Measurements from ENCODE around the gene KRTAP10-5. TPM values are rescaled to one million over a fixed set of nuclear protein-coding genes. Genes with fewer than 3 reads are reported as not detected.

The KRTAP10-5 gene
- total RNA-seq, 1 donor: not detected

DNA sequence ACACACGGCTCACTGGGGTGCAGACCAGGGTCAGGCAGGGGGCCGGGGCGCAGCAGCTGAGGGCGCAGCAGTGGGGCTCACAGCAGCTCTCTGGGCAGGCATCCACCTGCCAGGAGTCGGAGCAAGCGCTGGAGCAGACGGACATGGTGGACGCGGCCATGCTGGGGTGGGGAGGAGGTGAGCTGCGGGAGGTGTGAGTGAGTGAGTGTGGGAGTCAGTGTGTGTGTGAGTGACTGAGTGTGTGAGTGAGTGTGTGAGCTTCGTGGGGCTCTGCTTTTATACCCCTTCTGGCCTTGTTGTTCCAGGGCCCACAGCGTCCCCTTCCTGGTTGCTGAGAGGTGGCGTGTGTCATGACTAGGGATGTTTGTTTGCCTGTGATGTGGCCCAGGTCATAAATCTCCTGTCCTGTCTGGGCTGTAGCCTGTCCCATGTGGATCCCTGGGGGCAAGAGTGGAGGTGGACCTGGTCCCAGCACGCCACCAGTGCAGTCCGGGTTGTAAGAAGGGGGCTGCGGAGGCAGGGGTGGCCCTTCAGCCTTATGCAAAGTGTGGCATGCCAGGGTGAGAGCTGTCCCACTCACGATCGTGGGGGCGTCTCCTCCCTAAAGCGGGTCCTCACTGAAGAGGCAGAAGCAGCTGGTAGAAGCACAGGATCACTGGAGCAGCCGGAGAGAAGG, 40.3 kb downstream of the KRTAP10-5 start, which contains the start of gene KRTAP10-1:
TSS of gene KRTAP10-1 (minus strand) at position 205 of the 676 bp plus-strand sequence. CDS start at position 160, 45 bp downstream.
- H3K4me3 ChIP-seq (ENCODE audit: low read length): no peak within 1 kb of the TSS
- peaks cover 17% of the 10 kb centered on the region for H3K9me3 ChIP-seq (ENCODE audit: low read depth, low read length)
- H3K4me1 ChIP-seq (ENCODE audit: insufficient read depth, low read length): no peaks in the 10 kb centered on the region
- no peaks in the 10 kb centered on the region for H3K27me3 ChIP-seq (ENCODE audit: insufficient read depth, low read length)

- no peaks in the 10 kb centered on the region for H3K27me3 ChIP-seq (ENCODE audit: insufficient read depth, low read length)
- H3K9me3 ChIP-seq (ENCODE audit: low read depth, low read length): peaks cover 17% of the 10 kb centered on the region
- H3K4me1 ChIP-seq (ENCODE audit: insufficient read depth, low read length): no peaks in the 10 kb centered on the region
- H3K4me3 ChIP-seq (ENCODE audit: low read length): no peak overlapping the region
Observed at GRCh38 chr21:44539046-44539445, 41.4 kb downstream of the KRTAP10-5 start.

DNA sequence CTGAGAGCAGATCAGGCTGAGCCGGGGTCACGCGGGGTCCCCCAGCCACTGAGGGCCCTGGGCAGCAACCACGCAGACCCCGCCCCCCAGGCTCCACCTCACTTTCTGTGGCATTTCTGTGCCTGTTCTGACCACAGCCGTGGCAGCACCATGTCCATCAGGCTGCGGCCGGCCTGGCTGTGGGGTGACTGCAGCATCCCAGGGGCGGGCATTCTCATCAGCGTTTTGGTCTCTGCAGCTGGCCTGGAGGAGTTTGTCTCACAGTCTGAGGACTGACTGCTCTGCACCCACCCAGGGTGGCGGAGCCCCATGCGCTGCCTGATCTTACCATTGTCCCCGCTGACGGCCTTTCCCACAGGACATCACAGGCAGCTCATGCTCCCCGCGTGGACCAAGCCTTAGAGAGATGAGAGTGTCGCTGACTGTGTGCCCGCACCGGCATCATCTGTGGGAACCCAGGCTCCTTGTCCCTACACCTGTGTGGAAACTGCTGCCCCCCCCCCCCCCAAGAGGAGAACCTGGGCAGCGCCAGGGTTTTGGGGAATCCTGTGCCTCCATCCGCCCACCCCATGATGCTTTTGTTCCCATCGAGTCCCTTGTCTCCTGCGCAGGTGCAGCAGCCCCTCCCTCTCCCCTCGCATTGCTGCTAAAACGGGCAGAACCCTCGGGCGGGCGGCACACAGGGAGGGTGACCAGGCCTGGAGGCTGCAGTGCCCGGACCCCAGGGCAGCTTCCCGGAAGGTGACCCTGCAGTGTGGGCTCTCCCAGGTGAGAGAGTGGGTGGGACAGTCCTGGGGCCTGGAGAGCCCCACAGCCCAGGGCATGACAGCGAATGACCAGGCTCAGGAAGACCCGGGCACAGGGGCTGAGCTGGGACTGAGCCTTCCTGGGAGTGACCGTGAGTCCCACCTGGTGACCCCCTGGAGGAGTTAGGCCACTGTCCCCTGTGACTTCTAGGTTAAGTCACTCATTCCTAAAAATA, 42.2 kb downstream of the KRTAP10-5 start:
- no peak overlapping the region for H3K4me3 ChIP-seq (ENCODE audit: low read length)
- no peaks in the 10 kb centered on the region for H3K4me1 ChIP-seq (ENCODE audit: insufficient read depth, low read length)
- no peaks in the 10 kb centered on the region for H3K27me3 ChIP-seq (ENCODE audit: insufficient read depth, low read length)
- H3K9me3 ChIP-seq (ENCODE audit: low read depth, low read length): peaks cover 11% of the 10 kb centered on the region

DNA sequence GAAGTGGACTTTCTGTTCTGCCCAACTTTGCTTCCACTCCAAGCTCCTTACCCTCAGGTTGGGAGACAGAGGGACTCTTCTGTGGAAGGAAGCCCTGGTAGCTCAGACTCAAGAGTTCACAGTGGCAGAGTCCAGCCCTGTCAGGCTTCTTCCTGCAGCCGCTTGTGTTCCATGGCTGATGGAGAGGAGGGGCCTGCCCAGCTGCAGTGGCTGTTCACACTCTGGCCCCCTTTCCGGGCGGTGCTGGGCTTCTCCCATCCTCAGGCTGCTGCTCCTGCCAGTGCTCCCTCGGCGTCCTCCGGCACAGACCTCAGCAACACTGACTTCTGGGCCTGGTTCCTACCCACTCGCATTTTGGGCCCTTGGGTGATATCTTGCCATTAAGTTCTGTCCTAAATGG, 44.4 kb downstream of the KRTAP10-5 start:
- H3K4me3 ChIP-seq (ENCODE audit: low read length): no peak overlapping the region
- H3K27me3 ChIP-seq (ENCODE audit: insufficient read depth, low read length): no peaks in the 10 kb centered on the region
- no peaks in the 10 kb centered on the region for H3K4me1 ChIP-seq (ENCODE audit: insufficient read depth, low read length)
- no peaks in the 10 kb centered on the region for H3K9me3 ChIP-seq (ENCODE audit: low read depth, low read length)

DNA sequence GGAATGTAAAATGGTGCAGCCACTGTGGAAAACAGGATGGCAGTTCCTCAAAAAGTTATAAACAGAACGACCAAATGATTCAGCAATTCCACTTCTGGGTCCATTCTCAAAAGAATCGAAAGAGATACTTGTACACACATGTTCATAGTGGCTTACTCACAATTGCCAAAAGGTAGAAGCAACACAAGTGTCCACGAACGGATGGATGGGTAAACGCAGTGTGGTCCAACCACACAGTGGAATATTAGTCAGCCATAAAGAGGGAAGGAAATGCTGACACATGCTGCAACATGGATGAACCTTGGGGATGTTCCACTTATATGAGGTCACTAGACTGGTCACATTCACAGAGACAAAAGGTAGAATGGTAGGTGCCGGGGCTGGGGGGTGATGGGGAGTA, 45.7 kb downstream of the KRTAP10-5 start:
- no peaks in the 10 kb centered on the region for H3K4me1 ChIP-seq (ENCODE audit: insufficient read depth, low read length)
- no peak overlapping the region for H3K4me3 ChIP-seq (ENCODE audit: low read length)
- H3K27me3 ChIP-seq (ENCODE audit: insufficient read depth, low read length): no peaks in the 10 kb centered on the region
- no peaks in the 10 kb centered on the region for H3K9me3 ChIP-seq (ENCODE audit: low read depth, low read length)

DNA sequence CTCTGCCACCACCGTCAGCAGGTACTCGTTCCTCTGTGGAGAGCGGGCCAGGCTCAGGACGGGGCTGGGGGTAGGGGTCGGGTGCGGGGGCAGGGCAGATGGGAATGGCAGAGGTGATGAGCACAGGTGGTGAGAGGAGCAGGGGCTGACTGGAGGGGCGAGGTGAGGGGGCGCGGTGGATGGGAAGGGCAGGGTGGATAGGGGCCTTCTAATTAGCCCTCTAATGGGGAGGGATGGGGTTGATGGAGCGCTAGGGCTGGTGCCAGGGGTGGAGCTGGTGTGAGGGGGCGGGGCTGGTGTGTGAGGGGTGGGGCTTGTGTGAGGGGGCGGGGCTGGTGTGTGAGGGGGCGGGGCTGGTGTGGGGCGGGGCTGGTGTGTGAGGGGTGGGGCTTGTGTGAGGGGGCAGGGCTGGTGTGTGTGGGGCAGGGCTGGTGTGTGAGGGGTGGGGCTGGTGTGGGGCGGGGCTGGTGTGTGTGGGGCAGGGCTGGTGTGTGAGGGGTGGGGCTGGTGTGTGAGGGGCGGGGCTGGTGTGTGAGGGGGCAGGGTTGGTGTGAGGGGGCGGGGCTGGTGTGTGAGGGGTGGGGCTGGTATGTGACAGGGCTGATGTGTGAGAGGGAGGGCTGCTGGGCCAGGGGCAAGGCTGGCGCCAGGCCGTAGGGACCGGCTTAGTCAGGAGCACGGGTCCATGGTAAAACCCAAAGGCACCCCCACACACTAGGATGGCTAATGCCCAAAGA, 46.3 kb downstream of the KRTAP10-5 start:
- no peak overlapping the region for H3K4me3 ChIP-seq (ENCODE audit: low read length)
- no peaks in the 10 kb centered on the region for H3K9me3 ChIP-seq (ENCODE audit: low read depth, low read length)
- H3K4me1 ChIP-seq (ENCODE audit: insufficient read depth, low read length): no peaks in the 10 kb centered on the region
- H3K27me3 ChIP-seq (ENCODE audit: insufficient read depth, low read length): no peaks in the 10 kb centered on the region

DNA sequence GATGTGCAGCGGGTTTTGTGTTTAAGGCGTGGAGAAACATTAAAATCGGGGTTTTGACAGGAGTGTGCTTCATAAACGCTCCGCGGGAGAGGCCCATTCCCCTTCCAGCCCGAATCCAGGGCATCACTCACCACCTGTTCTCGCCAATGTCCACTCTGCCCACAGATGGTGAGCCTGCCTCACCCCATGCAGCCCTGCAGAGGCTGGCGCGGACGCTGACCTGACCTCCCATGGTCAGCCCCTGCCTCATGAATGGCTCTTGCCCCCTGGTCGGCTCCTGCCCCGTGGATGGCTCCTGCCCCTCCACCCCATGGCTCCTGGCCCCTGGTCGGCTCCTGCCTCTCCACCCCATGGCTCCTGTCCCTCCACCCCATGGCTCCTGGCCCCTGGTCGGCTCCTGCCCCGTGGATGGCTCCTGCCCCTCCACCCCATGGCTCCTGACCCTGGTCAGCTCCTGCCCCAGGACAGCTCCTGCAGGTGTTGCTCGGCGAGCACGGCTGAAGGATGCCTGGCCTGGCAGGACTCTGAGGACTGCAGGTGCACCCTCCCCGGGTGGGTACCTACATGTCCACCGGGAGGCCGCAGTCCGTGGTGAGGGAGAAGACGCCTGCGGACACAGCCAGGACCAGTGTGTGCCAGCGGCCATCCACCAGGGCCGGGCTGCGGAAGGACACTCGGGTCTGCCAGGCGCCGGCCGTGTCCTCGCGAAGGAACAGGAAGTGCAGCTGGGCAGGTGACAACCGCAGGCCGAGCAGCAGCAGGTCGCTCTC, 47.1 kb downstream of the KRTAP10-5 start:
- no peaks in the 10 kb centered on the region for H3K27me3 ChIP-seq (ENCODE audit: insufficient read depth, low read length)
- no peaks in the 10 kb centered on the region for H3K4me1 ChIP-seq (ENCODE audit: insufficient read depth, low read length)
- no peak overlapping the region for H3K4me3 ChIP-seq (ENCODE audit: low read length)
- no peaks in the 10 kb centered on the region for H3K9me3 ChIP-seq (ENCODE audit: low read depth, low read length)

DNA sequence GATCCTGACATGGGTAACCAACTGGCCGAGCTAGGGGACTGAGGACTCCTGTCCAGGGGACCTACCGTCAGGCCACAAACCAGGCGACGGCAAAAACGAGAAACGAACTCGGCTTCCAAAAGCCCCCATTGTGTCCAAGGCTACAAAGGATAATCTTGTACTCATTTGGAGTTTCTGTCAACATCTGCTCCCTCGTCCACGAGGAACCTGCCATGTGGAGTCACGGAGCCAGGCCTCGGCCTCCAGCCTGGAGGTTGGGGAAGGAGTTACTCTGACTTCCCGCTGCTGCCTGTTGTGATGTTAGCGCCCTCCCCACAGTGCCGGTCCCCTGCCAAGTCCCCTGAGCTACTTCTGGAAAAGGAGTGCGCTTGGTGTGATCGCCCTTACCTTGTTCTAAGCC, 47.7 kb downstream of the KRTAP10-5 start:
- Histone ChIP-seq H3K4me1 (ENCODE audit: insufficient read depth, low read length) (no peaks in the 10 kb centered on the region), H3K27me3 (ENCODE audit: insufficient read depth, low read length) (no peaks in the 10 kb centered on the region), H3K9me3 (ENCODE audit: low read depth, low read length) (no peaks in the 10 kb centered on the region), H3K4me3 (ENCODE audit: low read length) (no peak overlapping the region)

- Histone ChIP-seq H3K9me3 (ENCODE audit: low read depth, low read length) (no peaks in the 10 kb centered on the region), H3K4me1 (ENCODE audit: insufficient read depth, low read length) (no peaks in the 10 kb centered on the region), H3K27me3 (ENCODE audit: insufficient read depth, low read length) (no peaks in the 10 kb centered on the region), H3K4me3 (ENCODE audit: low read length) (no peak overlapping the region)
Observed at GRCh38 chr21:44531606-44532564, 48.5 kb downstream of the KRTAP10-5 start.

DNA sequence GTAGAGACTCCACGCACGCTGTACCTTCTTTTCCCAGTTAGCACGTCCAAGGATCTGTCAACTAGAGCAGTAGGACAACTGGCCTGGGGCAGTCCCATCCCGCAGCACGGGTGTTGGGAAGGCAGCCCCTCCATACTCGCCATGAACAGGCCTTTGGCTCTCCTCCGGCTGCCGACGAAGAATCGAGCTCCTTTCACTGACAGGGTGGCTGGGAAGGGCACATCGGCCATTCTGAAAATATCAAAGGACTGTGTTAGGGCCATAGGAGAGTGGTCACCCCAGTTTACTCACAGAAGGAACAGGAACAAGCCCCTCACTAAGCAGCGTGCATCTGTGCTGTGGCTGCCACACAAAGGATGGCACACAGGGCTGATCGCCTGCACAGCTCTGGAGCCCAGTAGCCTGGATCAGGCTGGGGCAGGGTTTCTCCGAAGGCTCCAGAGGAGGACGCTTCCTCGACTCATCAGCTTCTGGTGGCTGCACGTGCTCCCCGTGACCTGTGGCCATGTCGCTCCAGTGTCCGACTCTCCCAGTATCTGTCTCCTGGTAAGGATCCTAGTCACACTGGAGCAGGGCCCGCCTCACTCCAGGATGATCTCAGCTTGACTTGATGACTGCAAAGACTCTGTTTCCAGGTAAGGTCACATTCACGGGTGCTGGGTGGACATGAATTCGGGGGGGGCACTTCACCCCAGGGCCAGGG, 49.4 kb downstream of the KRTAP10-5 start:
- Histone ChIP-seq H3K4me1 (ENCODE audit: insufficient read depth, low read length) (no peaks in the 10 kb centered on the region), H3K27me3 (ENCODE audit: insufficient read depth, low read length) (no peaks in the 10 kb centered on the region), H3K9me3 (ENCODE audit: low read depth, low read length) (no peaks in the 10 kb centered on the region), H3K4me3 (ENCODE audit: low read length) (no peak overlapping the region)

DNA sequence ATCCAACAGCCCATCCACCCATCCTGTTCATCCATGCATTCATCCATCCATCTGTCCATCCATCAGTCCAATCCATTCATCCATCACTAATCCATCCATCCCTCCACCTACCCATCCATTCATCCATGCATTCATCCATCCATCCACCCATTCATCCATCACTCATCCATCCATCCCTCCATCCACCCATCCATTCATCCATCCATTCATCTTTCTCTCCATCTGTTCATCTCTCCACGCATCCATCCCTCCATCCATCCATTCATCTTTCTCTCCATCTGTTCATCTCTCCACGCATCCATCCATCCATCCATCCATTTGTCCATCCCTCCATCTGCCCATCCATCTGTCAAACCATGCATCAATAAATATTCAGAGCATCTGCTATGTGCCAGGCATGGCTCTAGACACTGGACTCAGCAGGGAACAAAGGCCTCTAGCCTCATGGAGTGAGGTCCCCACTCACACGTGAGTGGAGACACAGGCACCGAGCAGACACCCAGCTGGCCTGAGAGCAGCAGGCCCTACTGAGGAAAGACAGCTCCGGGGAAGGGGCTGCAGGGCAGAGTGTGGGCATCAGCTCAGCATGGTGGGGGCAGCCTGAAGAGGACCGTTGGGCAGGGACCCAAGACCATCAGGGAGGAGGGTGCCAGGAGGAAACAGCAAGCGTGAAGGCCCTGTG, 50.0 kb downstream of the KRTAP10-5 start:
- Histone ChIP-seq H3K9me3 (ENCODE audit: low read depth, low read length) (no peaks in the 10 kb centered on the region), H3K27me3 (ENCODE audit: insufficient read depth, low read length) (no peaks in the 10 kb centered on the region), H3K4me1 (ENCODE audit: insufficient read depth, low read length) (no peaks in the 10 kb centered on the region), H3K4me3 (ENCODE audit: low read length) (no peak overlapping the region)

- Histone ChIP-seq H3K27me3 (ENCODE audit: insufficient read depth, low read length) (no peaks in the 10 kb centered on the region), H3K9me3 (ENCODE audit: low read depth, low read length) (no peaks in the 10 kb centered on the region), H3K4me3 (ENCODE audit: low read length) (no peak overlapping the region), H3K4me1 (ENCODE audit: insufficient read depth, low read length) (no peaks in the 10 kb centered on the region)
Observed at GRCh38 chr21:44529503-44530125, 50.8 kb downstream of the KRTAP10-5 start.

Data from mononuclear cell (primary cell).